ENCODE measurements around the gene NPY2R. TPM values are rescaled to one million over a fixed set of nuclear protein-coding genes. Genes with fewer than 3 reads are reported as not detected.

Gene NPY2R
- total RNA-seq, 2 donors from 2014 or later: not detected

GRCh38 chr4:155237567-155237966 lies 29.1 kb downstream of the NPY2R start:
- no peak for DNase-seq (ENCODE audit: low spot score in 2 of 2)
- no peak for ATAC-seq
- Mint-ChIP-seq H3K36me3 (no peaks in the 10 kb centered on the region), H3K27ac (no peak overlapping the region), H3K9me3 (peaks cover 4% of the 10 kb centered on the region in 2 donors)

DNA sequence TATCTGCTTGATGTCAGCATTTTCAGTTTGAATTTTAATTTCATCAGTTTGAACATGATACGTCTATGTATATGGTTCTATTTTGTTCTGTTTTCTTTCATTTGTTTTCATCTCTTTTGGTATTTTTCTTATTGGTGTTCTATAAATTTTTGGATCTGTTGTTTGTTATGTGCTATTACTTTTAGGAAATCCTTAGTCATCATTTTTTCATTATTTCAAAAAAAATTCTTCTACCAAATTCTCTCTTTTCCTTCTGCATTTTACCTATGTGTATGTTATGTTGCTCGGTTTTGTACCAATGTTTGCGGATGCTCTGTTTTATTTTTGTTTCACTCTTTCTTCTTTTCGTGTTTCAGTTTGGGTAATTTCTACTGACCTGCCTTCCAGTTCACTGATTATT lies 32.8 kb downstream of the NPY2R start:
- H3K36me3 Mint-ChIP-seq: no peaks in the 10 kb centered on the region
- H3K27ac Mint-ChIP-seq: no peak overlapping the region
- H3K9me3 Mint-ChIP-seq: peaks cover 4% of the 10 kb centered on the region in 2 donors

GRCh38 chr4:155241664-155242063 lies 33.2 kb downstream of the NPY2R start:
- no peak overlapping the region for H3K27ac Mint-ChIP-seq
- H3K36me3 Mint-ChIP-seq: peaks cover 0 to 3% of the 10 kb centered on the region in 2 donors
- no peak for ATAC-seq
- H3K9me3 Mint-ChIP-seq: peaks cover 4% of the 10 kb centered on the region in 2 donors
- DNase-seq (ENCODE audit: low spot score in 2 of 2): no peak

More for the DNA sequence above, 32.8 kb downstream of the NPY2R start:
- DNase-seq (ENCODE audit: low spot score in 2 of 2) (no peak), ATAC-seq (no peak)

GRCh38 chr4:155245105-155245504 lies 36.7 kb downstream of the NPY2R start:
- no peak for ATAC-seq
- H3K27ac Mint-ChIP-seq: no peak overlapping the region
- DNase-seq (ENCODE audit: low spot score in 2 of 2): no peak
- peaks cover 0 to 5% of the 10 kb centered on the region in 2 donors for H3K36me3 Mint-ChIP-seq
- H3K9me3 Mint-ChIP-seq: peaks cover 4% of the 10 kb centered on the region in 2 donors

GRCh38 chr4:155248002-155248896 lies 39.8 kb downstream of the NPY2R start:
- DNase-seq (ENCODE audit: low spot score in 2 of 2) (no peak), ATAC-seq (no peak)
- no peaks in the 10 kb centered on the region for H3K9me3 Mint-ChIP-seq
- H3K27ac Mint-ChIP-seq: no peak overlapping the region
- peaks cover 0 to 5% of the 10 kb centered on the region in 2 donors for H3K36me3 Mint-ChIP-seq

- ATAC-seq: no peak
- no peak overlapping the region for H3K27ac Mint-ChIP-seq
- H3K36me3 Mint-ChIP-seq: peaks cover 0 to 5% of the 10 kb centered on the region in 2 donors
- H3K9me3 Mint-ChIP-seq: no peaks in the 10 kb centered on the region
- no peak for DNase-seq (ENCODE audit: low spot score in 2 of 2)
These were observed 40.7 kb downstream of the NPY2R start for GRCh38 chr4:155249016-155249566.

GRCh38 chr4:155252327-155252726 lies 43.9 kb downstream of the NPY2R start:
- no peak for ATAC-seq
- Mint-ChIP-seq H3K36me3 (no peaks in the 10 kb centered on the region), H3K9me3 (no peaks in the 10 kb centered on the region), H3K27ac (no peak overlapping the region)
- DNase-seq (ENCODE audit: low spot score in 2 of 2): no peak

DNA sequence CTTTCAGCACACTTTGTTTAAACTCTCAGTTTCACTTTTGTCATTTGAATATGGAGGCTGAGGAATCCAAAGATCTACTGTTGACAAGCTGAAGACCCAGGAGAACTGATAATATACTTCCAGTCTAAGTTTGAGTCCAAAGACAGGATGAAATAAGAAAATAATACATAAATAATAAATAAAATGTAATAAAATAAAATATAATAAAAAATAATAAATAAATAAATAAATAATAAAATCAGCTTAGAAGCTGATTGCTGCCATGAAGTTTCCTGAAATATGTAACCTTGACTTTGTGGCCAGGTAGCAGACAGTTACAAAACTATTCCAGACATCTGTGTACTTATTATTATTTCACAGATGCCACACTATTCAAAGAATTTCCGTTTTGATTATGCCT lies 55.0 kb downstream of the NPY2R start:
- ATAC-seq (no peak), DNase-seq (ENCODE audit: low spot score in 2 of 2) (no peak)
- H3K27ac Mint-ChIP-seq: no peak overlapping the region
- no peaks in the 10 kb centered on the region for H3K36me3 Mint-ChIP-seq
- H3K9me3 Mint-ChIP-seq: peaks cover 0 to 5% of the 10 kb centered on the region in 2 donors

DNA sequence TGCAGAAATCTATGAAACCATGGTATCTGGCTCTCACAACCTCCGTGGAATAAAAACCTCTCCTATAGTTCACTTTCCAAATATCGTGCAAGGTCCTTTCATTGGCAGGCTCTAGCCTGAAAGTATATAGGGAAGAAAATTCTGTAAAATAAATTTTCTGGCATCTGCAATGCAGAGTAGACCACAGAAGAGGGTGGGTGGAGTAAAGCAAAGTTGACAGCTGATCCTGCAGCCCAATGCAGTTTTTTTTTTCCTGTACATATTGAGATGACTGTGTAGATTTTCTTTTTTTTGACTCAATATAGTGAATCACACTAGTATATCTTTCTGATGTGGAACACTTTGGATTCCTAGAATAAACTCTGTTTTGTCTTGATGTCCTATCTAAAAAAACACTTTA lies 56.7 kb downstream of the NPY2R start:
- Mint-ChIP-seq H3K36me3 (no peaks in the 10 kb centered on the region), H3K9me3 (no peaks in the 10 kb centered on the region), H3K27ac (no peak overlapping the region)
- DNase-seq (ENCODE audit: low spot score in 2 of 2) (no peak), ATAC-seq (no peak)

Other genes with a start within 250 kb of the NPY2R start
- gene MAP9, start 168.3 kb downstream of the NPY2R start, total RNA-seq: 1 to 10 TPM; 6.5 to 6.9 TPM